IPS-11a (cell line): ENCODE results near the gene ANKRD24.
"Not testable (repeated sequence)": the region's sequence is repeated elsewhere in the genome, so short reads cannot be mapped to it uniquely, and the experiment has no call there.

Experiments
- H3K4me3 ChIP-seq: one replicate; pipeline ENCODE4 v1.5.1; 2013; ENCODE audit warnings: low read depth, low read length, control low read depth

Gene ANKRD24

DNA sequence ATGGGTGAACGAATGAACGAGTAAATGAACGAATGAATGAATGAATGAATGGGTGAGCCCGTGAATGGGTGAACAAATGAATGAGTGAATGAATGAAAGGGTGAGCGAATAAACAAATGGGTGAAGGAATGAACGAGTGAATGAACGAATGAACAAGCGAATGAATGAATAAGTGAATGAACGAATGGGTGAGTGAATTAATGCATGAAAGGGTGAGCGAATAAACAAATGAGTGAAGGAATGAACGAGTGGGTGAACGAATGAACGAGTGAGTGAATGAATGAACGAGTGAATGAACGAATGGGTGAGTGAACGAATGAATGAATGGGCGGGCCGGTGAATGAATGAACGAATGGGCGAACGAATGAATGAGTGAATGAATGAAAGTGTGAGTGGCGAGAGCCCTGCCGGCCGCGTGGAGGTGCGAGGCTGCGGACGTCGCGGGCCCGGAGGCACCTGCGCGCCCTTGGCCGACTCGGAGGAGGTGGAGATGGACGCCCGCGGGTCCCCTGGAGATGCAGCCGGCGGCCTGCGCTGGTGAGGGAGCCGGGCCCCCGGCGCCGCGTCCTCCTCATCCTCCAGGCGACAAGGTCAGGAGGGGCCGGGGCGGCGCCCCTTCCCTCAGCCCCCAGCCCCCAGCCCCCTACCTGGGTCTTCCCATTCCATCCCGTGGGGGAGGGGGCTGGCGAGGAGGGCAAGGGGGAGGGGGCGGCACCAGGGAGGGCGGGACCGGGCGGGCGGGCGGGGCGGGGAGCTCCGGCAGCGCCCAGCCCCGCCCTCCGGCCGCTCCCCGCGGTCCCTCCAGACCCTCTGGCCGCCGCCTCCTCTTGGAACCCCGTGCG lies 15.4 kb downstream of the ANKRD24 start:
- H3K4me3 ChIP-seq, result peak overlapping the region; percentile 41

DNA sequence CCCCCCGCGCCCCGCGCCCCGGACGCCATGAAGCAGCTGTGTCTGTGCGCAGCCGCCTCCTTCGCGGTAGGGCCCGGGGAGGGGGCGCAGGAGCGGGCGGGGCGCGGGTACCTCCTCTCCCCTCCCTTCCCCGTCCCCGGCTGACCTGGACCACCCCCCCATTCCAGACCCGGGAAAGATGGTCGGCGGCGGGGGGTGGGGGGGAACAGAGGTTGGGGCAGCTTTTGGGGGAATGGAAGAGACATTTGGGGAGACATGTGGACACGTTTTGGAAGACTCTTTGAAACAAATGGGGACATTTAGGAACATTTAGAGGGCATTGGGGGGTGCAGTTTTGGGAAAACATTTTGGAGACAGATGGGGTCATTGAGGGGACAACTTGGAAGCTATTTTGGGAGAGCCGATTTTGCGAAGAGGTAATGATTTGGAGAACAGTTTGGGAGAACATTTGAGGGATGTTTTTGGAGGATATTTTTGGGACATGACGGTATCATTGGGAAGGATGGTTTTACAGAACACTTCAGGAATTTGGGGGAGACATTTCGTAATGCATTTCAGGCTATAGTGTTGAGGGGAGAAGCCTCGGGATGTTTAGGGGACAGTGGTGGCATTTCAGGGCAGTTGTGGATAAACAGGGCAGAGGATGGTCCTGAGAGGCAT lies 16.1 kb downstream of the ANKRD24 start:
- H3K4me3 ChIP-seq, result peak overlapping the region; percentile 29

- H3K4me3 ChIP-seq, result no peak overlapping the region
Observed at GRCh38 chr19:4199699-4200293, 17.3 kb downstream of the ANKRD24 start.

DNA sequence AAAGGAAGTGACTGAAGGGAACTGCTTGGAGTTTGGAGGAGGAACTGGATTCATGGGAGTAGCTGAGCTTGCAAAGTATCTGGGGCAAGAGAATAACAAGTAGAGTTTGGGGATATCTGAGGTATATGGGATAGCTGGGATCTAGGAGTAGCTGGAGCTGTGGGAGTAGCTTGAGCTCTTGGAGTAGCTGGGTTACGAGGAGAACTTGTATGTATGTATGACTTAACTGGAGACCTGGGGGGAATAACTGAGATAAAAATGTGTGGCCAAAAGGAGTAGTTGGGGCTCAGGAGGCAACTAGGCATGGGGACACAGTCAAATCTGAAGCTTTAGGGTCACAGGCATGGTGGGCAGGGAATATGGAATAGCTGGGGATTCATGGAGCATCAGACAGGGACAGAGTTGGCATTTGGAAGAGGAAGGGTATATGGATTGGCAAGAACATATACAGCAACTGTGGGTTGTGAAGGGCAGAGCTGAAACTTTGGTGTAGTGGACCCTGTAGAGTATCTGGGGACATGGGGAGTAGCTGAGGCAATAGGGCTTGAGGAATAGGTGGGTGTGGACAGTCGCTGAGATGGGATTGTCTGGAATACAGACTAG lies 18.6 kb downstream of the ANKRD24 start:
- H3K4me3 ChIP-seq, result no peak overlapping the region

DNA sequence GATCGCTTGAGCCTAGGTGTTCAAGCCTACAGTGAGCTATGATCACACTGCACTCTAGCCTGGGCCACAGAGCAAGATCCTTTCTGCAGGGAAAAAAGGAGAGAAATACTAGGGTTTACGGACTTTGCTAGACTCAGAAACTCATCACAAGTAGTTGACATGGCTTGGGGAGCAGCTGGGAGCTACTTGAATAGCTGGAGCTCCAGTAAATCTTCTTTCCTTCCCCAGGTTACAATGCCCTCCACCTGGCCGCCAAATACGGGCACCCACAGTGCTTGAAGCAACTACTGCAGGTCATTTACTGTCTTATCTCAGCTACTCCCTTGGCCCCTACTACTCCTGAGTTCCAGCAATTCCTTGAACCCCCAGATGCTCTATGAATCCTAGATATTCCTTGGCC lies 19.3 kb downstream of the ANKRD24 start:
- no peak overlapping the region for H3K4me3 ChIP-seq

DNA sequence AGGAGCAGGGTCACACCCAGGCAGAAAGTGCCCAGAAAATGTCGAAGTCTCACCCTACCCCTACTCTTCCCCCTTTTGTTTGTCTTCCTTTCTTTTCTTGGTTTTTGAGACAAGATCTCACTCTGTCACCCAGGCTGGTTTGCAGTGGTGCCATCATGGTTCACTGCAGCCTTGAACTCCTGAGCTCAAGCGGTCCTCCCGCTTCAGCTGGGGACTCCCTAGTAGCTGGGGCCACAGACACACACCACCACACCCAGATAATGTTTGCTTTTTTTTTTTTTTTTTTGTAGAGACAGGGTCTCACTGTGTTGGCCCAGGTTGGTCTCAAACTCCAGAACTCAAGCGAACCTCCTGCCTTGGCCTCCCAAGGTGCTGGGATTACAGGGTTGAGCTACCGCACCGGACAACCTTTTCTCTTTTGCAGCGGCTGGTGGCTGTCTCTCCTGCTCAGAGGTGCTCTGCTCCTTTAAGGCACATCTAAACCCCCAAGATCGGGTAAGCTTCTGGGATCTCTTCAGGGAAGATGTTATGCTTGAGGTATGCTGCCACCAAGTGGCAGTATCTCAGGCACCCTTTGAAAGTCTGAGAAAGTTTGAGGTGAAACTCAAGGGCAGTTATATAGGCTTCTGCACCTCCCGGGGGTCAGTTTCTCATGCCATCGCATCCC lies 24.5 kb downstream of the ANKRD24 start:
- no peak overlapping the region for H3K4me3 ChIP-seq

GRCh38 chr19:4208385-4209094 lies 26.1 kb downstream of the ANKRD24 start:
- no peak overlapping the region for H3K4me3 ChIP-seq

DNA sequence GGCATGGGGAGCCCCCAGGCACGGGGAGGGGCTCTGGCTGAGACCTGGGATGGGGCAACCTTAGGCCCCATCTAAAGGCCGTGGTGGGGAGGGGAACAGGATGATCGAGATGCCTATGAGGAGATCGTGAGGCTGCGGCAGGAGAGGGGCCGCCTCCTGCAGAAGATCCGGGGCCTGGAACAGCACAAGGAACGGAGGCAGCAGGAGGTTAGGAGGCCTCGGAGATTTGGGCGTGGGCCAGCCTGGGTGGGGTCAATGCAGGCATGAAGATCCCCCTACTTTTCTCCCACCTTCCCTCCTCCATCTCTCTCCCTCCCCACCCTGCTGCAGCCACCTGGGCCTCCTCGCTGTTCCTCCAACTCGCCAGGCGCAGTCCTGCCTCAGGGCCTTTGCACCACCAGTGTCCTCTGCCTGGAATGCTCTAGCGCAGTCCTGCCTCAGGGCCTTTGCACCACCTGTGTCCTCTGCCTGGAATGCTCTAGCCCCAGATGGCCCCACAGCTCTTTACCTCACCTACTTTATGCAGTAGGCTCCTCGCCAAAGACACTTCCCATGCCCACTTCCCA lies 27.8 kb downstream of the ANKRD24 start:
- H3K4me3 ChIP-seq, result no peak overlapping the region

DNA sequence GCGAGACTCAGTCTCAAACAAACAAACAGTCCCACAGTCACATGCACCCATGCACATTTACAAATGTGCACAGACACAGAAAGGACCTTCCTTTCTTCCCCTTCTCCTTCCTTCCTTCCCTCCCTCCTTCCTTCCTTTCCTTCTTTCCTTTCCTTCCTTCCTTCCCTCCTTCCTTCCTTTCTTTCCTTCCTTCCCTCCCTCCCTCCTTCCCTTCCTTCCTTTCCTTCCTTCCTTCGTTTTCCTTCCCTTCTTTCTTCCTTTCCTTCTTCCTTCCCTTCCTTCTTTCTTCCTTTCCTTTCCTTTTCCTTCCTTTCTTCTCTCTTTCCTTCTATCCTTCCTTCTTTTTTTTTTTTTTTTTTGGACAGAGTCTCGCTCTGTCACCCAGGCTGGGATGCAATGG lies 30.6 kb downstream of the ANKRD24 start:
- H3K4me3 ChIP-seq, result no peak overlapping the region

DNA sequence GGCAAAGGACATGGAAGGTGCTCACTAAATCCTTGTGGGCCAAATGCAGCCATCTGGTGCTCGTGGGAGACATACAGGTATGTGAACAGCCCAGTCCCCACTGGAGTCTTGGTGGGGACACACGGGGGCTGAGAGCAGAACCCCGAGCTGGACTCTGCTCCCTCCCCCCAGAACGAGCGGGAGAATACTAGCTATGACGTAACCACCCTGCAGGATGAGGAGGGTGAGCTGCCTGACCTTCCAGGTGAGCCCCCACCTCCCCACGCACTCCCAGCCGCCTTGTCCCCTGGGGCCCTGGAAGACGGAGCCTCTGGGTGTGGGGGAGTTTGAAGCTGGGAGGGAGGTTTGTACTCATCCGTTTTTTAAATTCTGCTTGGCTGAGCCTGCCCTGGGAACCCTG lies 33.3 kb downstream of the ANKRD24 start:
- H3K4me3 ChIP-seq, result no peak overlapping the region

DNA sequence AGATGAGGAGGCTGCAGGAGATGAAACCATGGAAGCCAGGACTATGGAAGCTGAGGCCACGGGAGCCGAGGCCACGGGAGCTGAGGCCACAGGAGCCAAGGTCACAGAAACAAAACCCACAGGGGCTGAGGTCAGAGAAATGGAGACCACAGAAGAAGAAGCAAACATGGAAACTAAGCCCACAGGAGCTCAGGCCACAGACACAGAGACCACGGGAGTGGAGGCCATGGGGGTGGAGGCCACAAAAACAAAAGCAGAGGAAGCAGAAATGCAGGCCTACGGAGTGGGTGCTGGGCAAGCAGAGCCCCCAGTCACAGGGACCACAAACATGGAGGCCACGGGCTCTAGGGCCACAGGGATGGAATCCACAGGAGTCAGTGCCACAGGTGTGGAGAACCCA lies 34.4 kb downstream of the ANKRD24 start:
- no peak overlapping the region for H3K4me3 ChIP-seq

GRCh38 chr19:4217429-4218264 lies 35.2 kb downstream of the ANKRD24 start:
- H3K4me3 ChIP-seq, result no peak overlapping the region

- not testable (repeated sequence) for H3K4me3 ChIP-seq
Observed at GRCh38 chr19:4218523-4218922, 36.0 kb downstream of the ANKRD24 start.

DNA sequence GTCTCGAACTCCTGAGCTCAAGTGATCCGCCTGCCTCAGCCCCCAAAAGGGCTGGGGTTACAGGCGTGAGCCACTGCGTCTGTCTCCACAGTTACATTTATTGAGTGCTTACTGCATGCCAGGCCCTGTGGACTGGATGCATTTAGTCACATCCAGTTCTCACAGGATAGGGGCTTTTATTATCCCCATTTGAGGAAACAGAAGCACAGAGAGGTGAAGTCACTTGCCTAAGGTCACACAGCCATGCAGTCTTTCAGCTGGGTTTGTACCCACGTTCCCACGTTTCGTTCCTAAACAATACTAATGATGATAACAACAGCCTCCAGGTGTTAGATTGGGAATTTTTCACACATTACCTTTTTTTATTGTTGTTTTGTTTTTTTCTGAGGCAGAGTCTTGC lies 37.7 kb downstream of the ANKRD24 start:
- H3K4me3 ChIP-seq, result no peak overlapping the region

DNA sequence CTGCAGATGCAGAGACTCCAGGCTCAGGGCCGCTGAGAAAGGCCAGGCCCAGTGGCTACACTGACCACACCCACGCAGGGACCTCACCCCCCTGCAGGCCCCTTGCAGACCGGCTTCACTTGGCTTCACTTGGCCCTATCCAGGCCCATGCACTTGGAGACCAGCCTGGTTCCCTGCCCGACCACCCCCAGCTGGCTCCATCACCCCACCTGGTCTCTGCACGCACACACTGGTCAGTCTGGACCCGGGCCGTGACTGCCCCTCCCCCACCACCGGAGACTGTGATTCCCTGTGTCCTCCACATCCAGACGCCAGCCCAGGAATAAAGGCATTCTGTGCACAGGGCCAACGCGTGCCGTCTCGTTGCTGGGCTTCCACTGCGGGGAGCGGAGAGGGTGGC lies 42.0 kb downstream of the ANKRD24 start:
- H3K4me3 ChIP-seq, result no peak overlapping the region

DNA sequence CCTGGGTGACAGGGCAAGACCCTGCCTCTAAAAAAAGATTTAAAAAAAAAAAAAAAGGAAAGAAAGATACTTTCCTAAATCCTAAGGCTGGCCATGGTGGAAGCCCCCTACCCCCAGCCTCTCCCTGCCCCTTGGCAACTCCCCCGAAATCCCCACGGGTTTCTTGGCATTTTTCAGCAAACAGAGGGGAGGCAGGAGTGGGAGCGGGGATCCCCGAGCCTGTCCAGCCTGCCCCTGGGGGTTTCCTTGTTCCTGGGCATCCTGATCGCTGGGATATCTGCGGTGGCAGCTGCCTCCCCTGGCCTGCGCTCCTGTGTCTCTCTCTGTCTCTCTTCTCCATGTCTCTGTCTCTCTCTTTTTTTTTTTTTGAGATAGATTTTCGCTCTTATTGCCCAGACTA lies 43.4 kb downstream of the ANKRD24 start:
- H3K4me3 ChIP-seq, result no peak overlapping the region

DNA sequence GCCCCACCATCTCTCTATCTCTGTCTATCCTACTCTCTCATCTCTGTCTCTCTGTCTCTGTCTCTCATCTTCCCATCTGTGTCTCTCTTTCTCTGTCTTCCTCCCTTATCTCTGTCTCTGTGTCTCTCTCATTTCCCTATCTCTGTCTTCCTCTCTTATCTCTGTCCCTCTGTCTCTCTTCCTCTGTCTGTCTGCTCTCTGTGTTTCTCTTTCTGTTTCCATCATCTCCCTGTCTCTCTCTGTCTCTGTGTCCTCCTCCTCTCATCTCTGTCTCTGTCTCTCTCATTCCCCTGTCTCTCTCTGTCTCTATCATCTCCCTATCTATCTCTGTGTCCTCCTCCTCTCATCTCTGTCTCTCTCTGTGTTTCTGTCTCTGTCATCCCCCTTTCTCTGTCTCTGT lies 45.3 kb downstream of the ANKRD24 start:
- no peak overlapping the region for H3K4me3 ChIP-seq

DNA sequence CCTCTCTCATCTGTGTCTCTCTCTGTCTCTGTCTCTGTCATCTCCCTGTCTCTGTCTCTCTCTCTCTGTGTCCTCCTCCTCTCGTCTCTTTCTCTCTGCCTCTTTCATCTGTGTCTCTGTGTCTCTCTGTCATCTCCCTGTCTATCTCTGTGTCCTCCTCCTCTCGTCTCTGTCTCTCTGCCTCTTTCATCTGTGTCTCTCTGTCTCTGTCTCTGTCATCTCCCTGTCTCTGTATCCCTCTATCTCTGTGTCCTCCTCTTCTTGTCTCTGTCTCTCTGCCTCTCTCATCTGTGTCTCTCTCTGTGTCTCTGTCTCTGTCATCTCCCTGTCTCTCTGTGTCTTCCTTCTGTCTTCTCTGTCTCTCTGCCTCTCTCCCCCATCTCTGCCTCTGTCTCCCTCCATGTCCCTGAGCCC lies 46.3 kb downstream of the ANKRD24 start:
- H3K4me3 ChIP-seq, result no peak overlapping the region

DNA sequence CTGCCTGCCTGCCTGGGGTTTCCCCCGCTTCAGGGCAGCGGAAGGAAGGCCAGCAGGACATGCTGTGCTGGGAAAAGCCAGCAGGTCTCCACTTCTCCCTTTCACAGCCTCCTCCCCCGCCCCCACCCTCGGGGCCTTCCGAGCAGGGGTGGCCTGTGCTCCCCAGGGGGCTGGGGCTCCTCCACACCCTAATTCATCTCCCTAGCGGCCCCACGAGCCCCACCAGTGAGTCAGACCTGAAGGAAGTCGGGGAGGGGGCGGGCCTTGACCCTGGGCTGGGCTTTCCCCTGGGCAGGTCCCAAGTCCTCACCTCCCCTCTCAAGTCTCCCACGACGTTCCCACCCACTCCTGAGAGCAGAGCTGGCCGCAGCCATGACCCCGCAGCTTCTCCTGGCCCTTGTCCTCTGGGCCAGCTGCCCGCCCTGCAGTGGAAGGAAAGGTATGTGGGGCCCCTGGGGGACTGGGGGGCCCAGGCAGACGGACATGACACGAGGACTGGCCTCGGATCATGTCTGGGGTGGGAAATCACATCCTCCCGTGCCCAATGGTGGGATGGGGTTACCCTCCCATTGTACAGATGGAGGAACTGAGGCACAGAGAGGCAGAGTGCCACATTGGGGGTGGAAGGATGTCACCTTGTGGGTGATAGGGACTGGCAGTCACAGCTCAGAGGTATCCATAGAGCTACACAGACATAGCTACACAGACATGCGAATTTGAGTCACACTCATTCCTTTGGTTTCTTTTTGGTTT lies 46.9 kb downstream of the ANKRD24 start, which contains the start of gene EBI3:
TSS of gene EBI3 (plus strand) at position 345 of the 753 bp plus-strand sequence. CDS start at position 373, 28 bp downstream.
- no peak within 1 kb of the TSS for H3K4me3 ChIP-seq
